Stimulated activated CD4-positive, alpha-beta T cell treated with anti-CD3 and anti-CD28 coated beads, TNF-alpha, amount 100 ng/mL, for 4 hours (primary cell): Measurements from ENCODE around the gene UGT1A8.

Source experiments
- DNase-seq, 3 experiments: peaks; one replicate each; pipeline ENCODE4 v3.0.0-alpha.2; 2020; ENCODE audit warnings: low read depth in 3 of 3

The UGT1A8 gene

DNA sequence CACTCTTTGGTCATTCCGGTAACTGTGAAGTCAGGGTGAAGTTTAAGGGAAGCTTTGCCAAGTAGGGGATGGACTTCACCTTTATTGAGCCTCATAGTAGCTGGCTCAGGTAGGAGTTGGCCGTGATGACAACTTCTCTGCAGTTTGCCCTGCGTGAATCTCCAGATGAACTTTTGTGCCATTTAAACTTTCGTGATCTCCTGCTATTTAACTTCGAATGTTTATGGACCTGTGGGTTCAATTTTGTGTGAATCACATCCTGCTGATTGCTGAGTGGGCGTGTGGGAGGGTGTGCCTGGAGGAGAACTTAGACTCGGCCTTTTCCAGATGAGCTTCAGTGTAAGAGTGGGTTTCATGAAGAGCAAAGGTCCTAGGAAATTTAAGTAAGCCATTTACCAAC, 146.8 kb downstream of the UGT1A8 start:
- DNase-seq: no peak

DNA sequence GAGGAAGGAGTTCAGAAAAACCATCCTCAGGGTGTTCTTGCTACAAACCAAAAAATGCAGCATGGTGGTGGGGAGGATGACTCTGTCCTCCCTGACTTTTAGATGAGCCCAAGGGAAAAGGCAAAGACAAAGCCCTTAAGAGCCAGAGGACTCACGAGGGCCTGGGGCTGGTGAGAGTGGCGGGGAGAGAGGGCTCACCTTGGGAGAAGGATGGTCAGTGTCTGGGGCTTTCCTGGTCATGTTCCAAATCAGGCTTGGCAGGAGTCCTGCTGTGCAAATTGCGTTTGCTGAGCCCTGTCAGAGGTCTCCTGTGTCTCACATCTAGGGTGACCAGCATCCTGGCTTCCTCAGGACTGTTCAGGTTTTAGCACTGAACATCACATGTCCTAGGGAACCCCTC, 147.3 kb downstream of the UGT1A8 start:
- no peak for DNase-seq

GRCh38 chr2:233766416-233766815, 149.0 kb downstream of the UGT1A8 start:
- no peak for DNase-seq

DNA sequence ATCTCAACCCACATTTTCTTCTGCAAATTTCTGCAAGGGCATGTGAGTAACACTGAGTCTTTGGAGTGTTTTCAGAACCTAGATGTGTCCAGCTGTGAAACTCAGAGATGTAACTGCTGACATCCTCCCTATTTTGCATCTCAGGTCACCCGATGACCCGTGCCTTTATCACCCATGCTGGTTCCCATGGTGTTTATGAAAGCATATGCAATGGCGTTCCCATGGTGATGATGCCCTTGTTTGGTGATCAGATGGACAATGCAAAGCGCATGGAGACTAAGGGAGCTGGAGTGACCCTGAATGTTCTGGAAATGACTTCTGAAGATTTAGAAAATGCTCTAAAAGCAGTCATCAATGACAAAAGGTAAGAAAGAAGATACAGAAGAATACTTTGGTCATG, 150.6 kb downstream of the UGT1A8 start:
- no peak for DNase-seq

- DNase-seq: no peak
Observed at GRCh38 chr2:233769260-233769659, 151.8 kb downstream of the UGT1A8 start.

DNA sequence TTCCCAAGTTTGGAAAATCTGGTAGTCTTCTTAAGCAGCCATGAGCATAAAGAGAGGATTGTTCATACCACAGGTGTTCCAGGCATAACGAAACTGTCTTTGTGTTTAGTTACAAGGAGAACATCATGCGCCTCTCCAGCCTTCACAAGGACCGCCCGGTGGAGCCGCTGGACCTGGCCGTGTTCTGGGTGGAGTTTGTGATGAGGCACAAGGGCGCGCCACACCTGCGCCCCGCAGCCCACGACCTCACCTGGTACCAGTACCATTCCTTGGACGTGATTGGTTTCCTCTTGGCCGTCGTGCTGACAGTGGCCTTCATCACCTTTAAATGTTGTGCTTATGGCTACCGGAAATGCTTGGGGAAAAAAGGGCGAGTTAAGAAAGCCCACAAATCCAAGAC, 154.7 kb downstream of the UGT1A8 start:
- no peak for DNase-seq

- DNase-seq: no peak
Observed at GRCh38 chr2:233772583-233772982, 155.2 kb downstream of the UGT1A8 start.

DNA sequence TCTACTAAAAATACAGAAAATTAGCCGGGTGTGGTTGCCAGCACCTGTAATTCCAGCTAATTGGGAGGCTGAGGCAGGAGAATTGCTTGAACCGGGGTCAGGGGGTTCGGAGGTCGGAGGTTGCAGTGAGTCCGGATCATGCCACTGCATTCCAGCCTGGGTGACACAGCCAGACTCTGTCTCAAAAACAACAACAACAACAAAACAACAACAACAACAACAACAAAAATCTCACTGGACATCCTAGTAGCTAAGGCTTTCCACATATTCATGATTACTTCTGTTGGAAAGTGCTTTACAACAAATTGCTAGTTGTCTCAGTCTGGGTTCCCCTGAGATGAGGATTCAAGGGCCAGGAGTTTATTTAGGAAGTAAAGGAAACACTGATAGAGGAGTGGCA, 156.4 kb downstream of the UGT1A8 start:
- no peak for DNase-seq

GRCh38 chr2:233775414-233775813, 158.0 kb downstream of the UGT1A8 start:
- no peak for DNase-seq

GRCh38 chr2:233778030-233778429, 160.6 kb downstream of the UGT1A8 start, which contains the start of gene MROH2A:
MROH2A (plus strand) TSS chr2:233778330; CDS start chr2:233779359, 1,029 bp downstream.
- no peak for DNase-seq

DNA sequence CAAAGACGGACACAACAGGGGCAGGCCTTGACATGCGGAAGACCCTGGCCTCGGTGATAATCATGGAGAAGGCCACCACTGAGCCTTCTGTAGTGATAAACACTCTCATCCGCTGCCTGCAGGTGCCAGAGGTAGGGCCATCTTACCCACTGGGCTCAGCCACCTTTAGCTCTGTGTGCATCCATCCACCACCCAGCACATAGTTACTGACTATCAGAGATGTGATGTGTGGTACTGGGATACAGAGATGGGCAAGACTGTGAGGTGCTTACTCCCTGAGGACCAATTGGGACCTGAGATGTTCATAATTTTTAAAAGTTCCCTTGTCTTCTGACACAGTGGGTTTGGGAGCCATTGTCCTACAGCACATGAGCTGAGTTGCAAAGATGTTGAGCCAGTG, 162.3 kb downstream of the UGT1A8 start:
- no peak for DNase-seq

DNA sequence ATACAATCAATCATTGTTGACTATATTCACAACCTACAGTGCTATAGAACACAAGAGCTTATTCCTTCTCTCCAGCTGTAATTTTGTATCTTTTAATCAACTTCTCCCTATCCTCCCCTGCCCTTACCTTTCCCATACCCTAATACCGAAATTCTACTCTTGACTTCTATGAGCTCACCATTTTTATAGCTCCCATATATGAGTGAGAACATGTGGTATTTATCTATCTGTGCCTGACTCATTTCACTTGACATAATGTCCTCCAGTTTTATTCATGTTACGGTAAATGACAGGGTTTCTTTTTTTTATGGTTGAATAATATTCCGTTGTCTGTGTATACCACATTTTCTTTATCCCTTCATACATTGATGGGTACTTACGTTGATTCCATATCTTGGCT, 163.3 kb downstream of the UGT1A8 start:
- no peak for DNase-seq

- DNase-seq: no peak
Observed at GRCh38 chr2:233789554-233789953, 172.1 kb downstream of the UGT1A8 start.

DNA sequence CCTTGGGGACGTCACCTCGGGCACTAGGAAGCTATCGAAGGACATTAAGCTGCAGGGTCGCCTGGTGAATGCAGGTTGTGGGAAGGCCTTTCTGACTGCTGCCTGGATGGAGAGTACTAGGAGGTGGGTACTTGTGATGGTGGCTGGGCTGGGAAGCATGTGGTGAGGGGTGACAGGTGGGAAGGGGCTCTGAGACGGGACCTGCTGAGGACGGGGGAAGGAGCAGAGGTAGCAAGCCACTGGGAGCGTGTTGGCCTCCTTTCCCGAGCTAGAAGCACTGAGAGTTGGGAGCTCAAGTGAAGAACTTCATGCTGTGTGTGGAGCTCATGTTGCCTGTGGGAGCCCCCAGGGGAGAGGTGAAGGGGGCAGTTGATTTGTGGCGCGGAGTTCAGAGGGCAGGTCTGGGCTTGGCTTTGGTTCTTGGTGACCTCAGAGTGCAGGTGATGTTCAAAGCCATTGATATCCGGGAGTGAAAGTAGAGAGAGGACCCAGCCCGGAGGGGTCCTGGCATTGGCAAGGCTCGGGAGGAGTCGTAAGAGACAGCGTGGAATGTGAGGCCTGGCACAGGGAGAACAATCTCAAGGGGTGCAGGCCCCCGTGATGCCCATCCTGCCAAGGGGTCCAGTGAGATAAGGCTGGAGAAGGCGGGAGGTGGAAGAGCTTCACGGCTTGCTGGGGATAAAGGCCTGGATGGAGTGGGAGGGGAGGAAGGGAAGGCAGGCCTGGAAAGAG, 173.9 kb downstream of the UGT1A8 start:
- DNase-seq: no peak

DNA sequence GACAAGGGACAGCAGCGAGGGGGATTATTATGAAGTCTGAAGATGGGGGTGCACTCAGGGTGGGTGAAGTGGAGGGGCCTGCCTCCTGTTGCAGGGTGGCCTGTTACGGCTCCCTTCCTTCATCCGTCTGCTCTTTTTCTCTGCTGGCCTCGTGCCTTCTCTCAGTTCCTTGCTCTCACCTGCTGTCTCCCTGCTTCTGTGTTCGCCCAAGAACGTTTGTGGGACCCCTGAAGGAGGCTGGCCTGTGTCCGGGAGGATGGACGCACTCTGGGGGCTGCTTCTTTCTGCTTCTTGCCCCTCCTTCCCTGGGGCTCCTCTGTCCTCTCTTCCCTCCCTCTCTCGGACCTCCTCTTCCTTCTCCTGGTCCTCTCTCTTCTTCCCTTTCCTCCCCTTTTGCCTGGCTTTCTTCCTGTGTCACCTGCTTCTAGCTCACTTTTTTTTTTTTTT, 174.5 kb downstream of the UGT1A8 start:
- DNase-seq: no peak

DNA sequence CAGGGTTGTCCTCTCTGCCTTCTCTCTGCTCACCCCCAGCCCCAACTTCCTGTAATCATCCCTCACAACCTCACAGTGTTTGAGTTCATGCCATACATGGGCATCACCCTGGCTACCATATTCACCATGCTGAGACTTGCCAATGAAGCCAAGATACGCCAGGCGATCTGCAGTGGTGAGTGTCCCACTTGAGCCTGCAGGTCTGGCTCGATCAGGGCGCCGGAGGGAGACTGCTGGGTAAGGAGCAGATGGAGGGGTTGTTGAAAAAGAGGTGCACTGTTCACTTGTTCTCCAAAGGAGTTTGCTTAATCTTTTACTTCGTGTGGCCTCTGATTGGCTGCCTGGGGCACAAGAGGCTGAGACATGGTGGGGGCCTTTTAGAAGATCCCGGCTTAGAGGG, 175.3 kb downstream of the UGT1A8 start:
- no peak for DNase-seq

GRCh38 chr2:233793465-233794127, 176.2 kb downstream of the UGT1A8 start:
- DNase-seq: no peak

- DNase-seq: no peak
Observed at GRCh38 chr2:233794128-233794658, 176.8 kb downstream of the UGT1A8 start.

DNA sequence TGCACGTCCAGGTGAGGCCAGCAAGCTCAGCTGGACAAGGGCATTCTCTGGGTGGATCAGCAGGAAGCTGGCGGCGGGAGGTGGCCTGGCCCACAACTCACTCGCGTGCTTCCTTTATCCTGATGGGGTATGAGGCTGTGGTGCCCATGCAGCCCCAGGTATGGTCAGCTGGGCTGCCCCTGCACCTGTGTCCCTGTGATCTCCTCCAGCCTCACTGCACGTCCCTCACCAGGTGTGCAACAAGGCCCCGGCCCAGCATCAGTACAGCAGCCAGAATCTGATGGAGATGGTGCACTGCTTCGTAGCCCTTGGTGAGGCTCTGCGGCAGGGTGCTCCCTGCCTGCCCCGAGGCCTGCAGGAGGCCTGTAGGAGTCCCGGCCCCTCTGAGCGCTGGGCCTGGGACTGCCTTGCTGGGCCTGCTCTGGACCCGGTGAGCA, 178.3 kb downstream of the UGT1A8 start:
- no peak for DNase-seq

- no peak for DNase-seq
Observed at GRCh38 chr2:233796254-233796653, 178.8 kb downstream of the UGT1A8 start.

- DNase-seq: no peak
Observed at GRCh38 chr2:233798335-233799086, 181.1 kb downstream of the UGT1A8 start.

GRCh38 chr2:233799087-233799665, 181.7 kb downstream of the UGT1A8 start:
- DNase-seq: no peak
